Uterus (tissue), 2 donors: Measurements from ENCODE around the gene COG3.

Experiments used
- POLR2A ChIP-seq, 2 donors: fragments of 450-650 bp; IDR thresholded peaks; one replicate each; pipeline ENCODE4 v1.6.1; 2016; ENCODE audit warnings: antibody characterized with exemption in 2 of 2, mild to moderate bottlenecking in 1 of 2, moderate library complexity in 1 of 2
- TF ChIP-seq, protein P1 (sequence below), 4 experiments: fragments of 200-600 bp in 2 of 4; fragments of 450-650 bp in 2 of 4; sonication (generic) in 2 of 4; IDR thresholded peaks; one replicate each; pipeline ENCODE4 v1.5.1; 2016 to 2019; ENCODE audit warnings: antibody characterized with exemption in 4 of 4, mild to moderate bottlenecking in 2 of 4, moderate library complexity in 1 of 4

GRCh38 chr13:45487604-45488003 is 22.9 kb downstream of the COG3 start:
- TF ChIP-seq, protein P1, sequence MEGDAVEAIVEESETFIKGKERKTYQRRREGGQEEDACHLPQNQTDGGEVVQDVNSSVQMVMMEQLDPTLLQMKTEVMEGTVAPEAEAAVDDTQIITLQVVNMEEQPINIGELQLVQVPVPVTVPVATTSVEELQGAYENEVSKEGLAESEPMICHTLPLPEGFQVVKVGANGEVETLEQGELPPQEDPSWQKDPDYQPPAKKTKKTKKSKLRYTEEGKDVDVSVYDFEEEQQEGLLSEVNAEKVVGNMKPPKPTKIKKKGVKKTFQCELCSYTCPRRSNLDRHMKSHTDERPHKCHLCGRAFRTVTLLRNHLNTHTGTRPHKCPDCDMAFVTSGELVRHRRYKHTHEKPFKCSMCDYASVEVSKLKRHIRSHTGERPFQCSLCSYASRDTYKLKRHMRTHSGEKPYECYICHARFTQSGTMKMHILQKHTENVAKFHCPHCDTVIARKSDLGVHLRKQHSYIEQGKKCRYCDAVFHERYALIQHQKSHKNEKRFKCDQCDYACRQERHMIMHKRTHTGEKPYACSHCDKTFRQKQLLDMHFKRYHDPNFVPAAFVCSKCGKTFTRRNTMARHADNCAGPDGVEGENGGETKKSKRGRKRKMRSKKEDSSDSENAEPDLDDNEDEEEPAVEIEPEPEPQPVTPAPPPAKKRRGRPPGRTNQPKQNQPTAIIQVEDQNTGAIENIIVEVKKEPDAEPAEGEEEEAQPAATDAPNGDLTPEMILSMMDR (IDR thresholded peaks at IDR 0.05): no peak
- TF ChIP-seq POLR2A (IDR thresholded peaks at IDR 0.05): no peak
